Bronchial epithelial cell (primary cell): ENCODE data around the gene MIF. TPM values are rescaled to one million over a fixed set of nuclear protein-coding genes. Genes with fewer than 3 reads are reported as not detected.

Experiments used
- DNase-seq: peaks from one replicate; pipeline ENCODE4 v3.0.0-alpha.2; 2010; ENCODE audit warnings: low read depth
- FAIRE-seq: peaks from 2 replicates; lab custom pipeline; 2011; peaks lifted over from hg19 to GRCh38; lab: Jason Lieb, UNC
- H3K27me3 ChIP-seq: 2 replicates; pipeline ENCODE4 v1.5.1; 2011; ENCODE audit warnings: low read length; ENCODE audit not compliant: control insufficient read depth, insufficient read depth
- H3K36me3 ChIP-seq: 2 replicates; pipeline ENCODE4 v1.5.1; 2011; ENCODE audit warnings: low read length; ENCODE audit not compliant: control insufficient read depth, insufficient read depth
- H3K4me3 ChIP-seq: 2 replicates; pipeline ENCODE4 v1.5.1; 2011; ENCODE audit warnings: mild to moderate bottlenecking, low read depth, low read length, control low read depth
- total RNA-seq: library from RNA; depleted of rRNA; stranded (reverse); fragments of >200 nt; gene quantifications from 2 replicates; pipeline ENCODE4 v1.2.1, GENCODE V29; 2014
- TF ChIP-seq, protein P1 (sequence below): IDR thresholded peaks from 2 replicates; pipeline ENCODE4 v1.5.1; 2011; ENCODE audit warnings: mild to moderate bottlenecking, moderate library complexity, low read length, control low read depth, inconsistent platforms; ENCODE audit not compliant: insufficient read depth, severe bottlenecking

MIF gene
- 252 and 448 TPM in 2 replicates for total RNA-seq

DNA sequence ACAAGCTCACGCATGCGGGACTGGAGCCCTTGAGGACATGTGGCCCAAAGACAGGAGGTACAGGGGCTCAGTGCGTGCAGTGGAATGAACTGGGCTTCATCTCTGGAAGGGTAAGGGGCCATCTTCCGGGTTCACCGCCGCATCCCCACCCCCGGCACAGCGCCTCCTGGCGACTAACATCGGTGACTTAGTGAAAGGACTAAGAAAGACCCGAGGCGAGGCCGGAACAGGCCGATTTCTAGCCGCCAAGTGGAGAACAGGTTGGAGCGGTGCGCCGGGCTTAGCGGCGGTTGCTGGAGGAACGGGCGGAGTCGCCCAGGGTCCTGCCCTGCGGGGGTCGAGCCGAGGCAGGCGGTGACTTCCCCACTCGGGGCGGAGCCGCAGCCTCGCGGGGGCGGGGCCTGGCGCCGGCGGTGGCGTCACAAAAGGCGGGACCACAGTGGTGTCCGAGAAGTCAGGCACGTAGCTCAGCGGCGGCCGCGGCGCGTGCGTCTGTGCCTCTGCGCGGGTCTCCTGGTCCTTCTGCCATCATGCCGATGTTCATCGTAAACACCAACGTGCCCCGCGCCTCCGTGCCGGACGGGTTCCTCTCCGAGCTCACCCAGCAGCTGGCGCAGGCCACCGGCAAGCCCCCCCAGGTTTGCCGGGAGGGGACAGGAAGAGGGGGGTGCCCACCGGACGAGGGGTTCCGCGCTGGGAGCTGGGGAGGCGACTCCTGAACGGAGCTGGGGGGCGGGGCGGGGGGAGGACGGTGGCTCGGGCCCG, at the start of gene MIF:
Gene MIF, plus strand, starts transcription at position 439 of the 765 bp plus-strand sequence. Its CDS starts 92 bp downstream, at position 531.
- DNase-seq (peak; percentile 86), FAIRE-seq (no peak)
- Histone ChIP-seq H3K36me3 (peaks cover 18% of the 10 kb centered on the region), H3K27me3 (no peaks in the 10 kb centered on the region), H3K4me3 (peak within 1 kb of the TSS; percentile 76)
- TF ChIP-seq, protein P1, sequence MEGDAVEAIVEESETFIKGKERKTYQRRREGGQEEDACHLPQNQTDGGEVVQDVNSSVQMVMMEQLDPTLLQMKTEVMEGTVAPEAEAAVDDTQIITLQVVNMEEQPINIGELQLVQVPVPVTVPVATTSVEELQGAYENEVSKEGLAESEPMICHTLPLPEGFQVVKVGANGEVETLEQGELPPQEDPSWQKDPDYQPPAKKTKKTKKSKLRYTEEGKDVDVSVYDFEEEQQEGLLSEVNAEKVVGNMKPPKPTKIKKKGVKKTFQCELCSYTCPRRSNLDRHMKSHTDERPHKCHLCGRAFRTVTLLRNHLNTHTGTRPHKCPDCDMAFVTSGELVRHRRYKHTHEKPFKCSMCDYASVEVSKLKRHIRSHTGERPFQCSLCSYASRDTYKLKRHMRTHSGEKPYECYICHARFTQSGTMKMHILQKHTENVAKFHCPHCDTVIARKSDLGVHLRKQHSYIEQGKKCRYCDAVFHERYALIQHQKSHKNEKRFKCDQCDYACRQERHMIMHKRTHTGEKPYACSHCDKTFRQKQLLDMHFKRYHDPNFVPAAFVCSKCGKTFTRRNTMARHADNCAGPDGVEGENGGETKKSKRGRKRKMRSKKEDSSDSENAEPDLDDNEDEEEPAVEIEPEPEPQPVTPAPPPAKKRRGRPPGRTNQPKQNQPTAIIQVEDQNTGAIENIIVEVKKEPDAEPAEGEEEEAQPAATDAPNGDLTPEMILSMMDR, result peak; percentile 96

DNA sequence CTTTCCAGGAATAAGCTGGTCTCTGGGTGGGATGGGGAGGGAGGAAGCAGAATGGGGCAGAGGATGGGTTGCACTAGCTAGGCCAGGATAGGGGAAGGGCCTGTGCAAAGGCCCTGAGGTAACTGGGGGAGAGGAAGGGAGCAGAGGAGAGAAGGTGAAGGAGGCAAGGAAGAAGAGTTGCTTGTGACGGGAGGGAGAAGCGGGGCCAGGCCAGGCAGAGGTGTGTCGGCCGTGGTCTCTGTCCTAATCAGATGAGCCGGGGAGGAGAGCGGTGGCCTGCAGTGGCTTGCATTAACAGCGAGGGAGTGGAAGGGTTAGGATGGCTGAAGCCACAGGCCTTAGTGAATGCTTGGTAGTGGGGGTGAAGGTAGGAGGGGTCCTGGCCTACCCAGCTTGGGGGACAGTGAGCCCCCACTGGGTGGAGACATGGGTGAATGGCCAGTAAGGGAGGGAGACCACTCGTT, 49.4 kb upstream of the MIF start:
- FAIRE-seq, result peak; percentile 76
- H3K4me3 ChIP-seq, result no peak overlapping the region
- no peaks in the 10 kb centered on the region for H3K36me3 ChIP-seq
- no peaks in the 10 kb centered on the region for H3K27me3 ChIP-seq
- no peak for DNase-seq
- TF ChIP-seq, protein P1, result no peak

DNA sequence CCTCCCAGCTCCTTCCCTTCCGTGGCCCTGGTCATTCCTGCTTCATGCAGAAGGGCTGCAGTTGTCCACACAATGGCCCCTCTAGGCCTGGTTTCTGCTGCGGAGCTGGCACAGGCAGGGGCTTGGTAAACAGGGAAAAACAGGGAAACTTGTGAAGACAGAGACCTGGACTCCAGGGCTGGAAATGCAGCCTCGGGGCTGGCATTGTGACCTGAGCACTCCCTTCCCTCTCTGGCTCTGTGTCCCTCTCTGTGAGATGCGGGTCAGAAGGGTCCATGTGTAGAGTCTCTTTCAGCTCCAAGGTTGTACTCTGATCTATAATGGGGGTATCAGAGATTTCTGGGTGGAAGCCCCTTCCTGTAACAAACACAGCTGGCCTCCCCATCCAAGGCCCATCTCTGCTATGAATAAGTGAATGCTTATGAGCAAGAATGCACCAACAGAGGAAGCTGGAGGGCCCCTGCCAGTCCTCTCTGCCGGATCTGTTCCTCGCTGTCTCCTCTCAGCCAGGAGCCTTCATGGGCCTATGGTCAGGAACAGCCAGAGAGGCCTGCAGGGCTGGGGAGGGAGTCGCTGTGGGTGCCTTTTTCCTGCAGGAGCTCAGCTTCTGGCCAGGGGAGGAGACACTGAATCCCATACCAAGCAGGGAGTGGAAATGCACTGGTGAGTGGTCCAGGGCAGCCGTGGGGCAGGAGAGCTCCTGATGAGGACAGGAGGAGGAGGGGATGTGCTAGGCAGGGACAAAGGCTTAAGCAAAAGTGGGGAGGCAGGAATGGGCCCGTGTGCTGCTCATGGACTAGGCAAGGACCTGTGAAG, 48.7 kb upstream of the MIF start:
- no peak for DNase-seq
- Histone ChIP-seq H3K27me3 (no peaks in the 10 kb centered on the region), H3K4me3 (no peak overlapping the region), H3K36me3 (no peaks in the 10 kb centered on the region)
- FAIRE-seq, result no peak
- TF ChIP-seq, protein P1, result no peak

DNA sequence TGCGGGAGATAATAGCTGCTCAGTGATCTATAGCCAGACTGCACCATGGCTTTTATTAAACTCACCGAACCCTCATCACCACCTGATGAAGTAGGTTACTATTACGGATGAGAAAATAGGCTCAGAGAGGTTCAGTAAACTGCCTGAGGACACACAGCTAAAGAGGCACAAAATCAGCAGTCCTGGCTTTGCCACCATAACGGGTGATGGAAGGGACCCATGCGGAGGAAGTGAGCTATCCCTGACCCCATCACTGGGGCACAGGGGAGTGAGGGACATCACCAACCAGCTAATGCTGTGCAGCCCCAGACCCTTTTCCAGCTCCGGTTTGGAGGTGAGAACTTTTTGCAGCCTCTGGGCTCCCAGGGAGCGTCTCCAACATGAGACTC, 48.1 kb upstream of the MIF start:
- FAIRE-seq, result no peak

DNA sequence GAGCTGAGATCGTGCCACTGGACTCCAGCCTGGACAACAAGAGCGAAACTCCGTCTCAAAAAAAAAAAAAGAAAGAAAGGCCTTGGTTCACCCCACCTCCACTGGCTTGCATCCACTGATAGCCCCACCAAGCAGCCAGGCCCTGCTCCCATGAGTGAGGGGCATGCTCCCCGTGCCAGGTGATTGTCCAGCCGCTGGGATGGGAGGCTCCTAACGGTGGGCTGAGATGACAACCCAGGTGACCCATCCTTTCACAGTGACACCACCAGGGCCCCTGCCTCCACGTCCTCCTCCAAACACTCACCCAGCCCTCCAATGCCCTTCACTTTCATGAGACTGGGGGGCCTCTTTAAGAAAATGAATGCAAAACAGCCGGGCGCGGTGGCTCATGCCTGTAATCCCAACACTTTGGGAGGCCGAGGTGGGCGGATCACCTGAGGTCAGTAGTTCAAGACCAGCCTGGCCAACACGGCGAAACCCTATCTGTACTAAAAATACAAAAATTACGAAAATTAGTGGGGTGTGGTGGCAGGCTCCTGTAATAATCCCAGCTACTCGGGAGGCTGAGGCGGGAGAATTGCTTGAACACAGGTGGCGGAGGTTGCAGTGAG, 46.8 kb upstream of the MIF start:
- TF ChIP-seq, protein P1, result no peak
- H3K4me3 ChIP-seq, result no peak overlapping the region
- no peaks in the 10 kb centered on the region for H3K27me3 ChIP-seq
- no peak for FAIRE-seq
- no peaks in the 10 kb centered on the region for H3K36me3 ChIP-seq
- no peak for DNase-seq

More for the DNA sequence above, 48.1 kb upstream of the MIF start:
- Histone ChIP-seq H3K36me3 (no peaks in the 10 kb centered on the region), H3K4me3 (no peak overlapping the region), H3K27me3 (no peaks in the 10 kb centered on the region)
- TF ChIP-seq, protein P1, result no peak
- no peak for DNase-seq
